Lower lobe of right lung (tissue), 2 donors: Measurements from ENCODE around the gene DYSF. TPM values are rescaled to one million over a fixed set of nuclear protein-coding genes. Genes with fewer than 3 reads are reported as not detected.

Experiments
- ATAC-seq, 2 donors: fragments of 200-7000 bp; cut with Tn5 transposase; one replicate each; pipeline ENCODE4 v1.9.1; 2020 to 2022; ENCODE audit warnings: mild to moderate bottlenecking in 2 of 2, moderate library complexity in 2 of 2
- DNase-seq: peaks from one replicate; pipeline ENCODE4 v3.0.0-alpha.2; 2020
- H3K27ac ChIP-seq: fragments of 200-600 bp; one replicate; pipeline ENCODE4 v1.8.0; 2022
- H3K27me3 ChIP-seq: fragments of 200-600 bp; one replicate; pipeline ENCODE4 v1.8.0; 2022; ENCODE audit warnings: low read depth
- H3K36me3 ChIP-seq: fragments of 200-600 bp; one replicate; pipeline ENCODE4 v1.8.0; 2022; ENCODE audit warnings: mild to moderate bottlenecking
- H3K4me1 ChIP-seq: fragments of 200-600 bp; one replicate; pipeline ENCODE4 v1.8.0; 2022
- H3K4me3 ChIP-seq: fragments of 200-600 bp; one replicate; pipeline ENCODE4 v1.8.0; 2022; ENCODE audit warnings: mild to moderate bottlenecking
- H3K9me3 ChIP-seq: fragments of 200-600 bp; one replicate; pipeline ENCODE4 v1.8.0; 2022
- intact Hi-C: fragments of 100-400 bp; cut with DNase I; formaldehyde crosslinking; loops from one replicate; pipeline ENCODE4 v1.11.0; 2022
- total RNA-seq: library from RNA; stranded (reverse); fragmentation: NEBNext Ultra II Directional; extraction: Animal tissue kit (Norgen Biotek cat#: 25700); gene quantifications from one replicate; pipeline ENCODE4 v1.2.1, GENCODE V29; 2021
- TF ChIP-seq, protein P1 (sequence below): fragments of 200-600 bp; IDR thresholded peaks from one replicate; pipeline ENCODE4 v1.8.0; 2022; ENCODE audit warnings: antibody characterized with exemption, mild to moderate bottlenecking
- donor health status: DM: no; HTN: yes; CAD: no; lungs with severe emphysema.

DYSF gene
- total RNA-seq, 1 donor from 2014 or later, result 41.2 TPM

DNA sequence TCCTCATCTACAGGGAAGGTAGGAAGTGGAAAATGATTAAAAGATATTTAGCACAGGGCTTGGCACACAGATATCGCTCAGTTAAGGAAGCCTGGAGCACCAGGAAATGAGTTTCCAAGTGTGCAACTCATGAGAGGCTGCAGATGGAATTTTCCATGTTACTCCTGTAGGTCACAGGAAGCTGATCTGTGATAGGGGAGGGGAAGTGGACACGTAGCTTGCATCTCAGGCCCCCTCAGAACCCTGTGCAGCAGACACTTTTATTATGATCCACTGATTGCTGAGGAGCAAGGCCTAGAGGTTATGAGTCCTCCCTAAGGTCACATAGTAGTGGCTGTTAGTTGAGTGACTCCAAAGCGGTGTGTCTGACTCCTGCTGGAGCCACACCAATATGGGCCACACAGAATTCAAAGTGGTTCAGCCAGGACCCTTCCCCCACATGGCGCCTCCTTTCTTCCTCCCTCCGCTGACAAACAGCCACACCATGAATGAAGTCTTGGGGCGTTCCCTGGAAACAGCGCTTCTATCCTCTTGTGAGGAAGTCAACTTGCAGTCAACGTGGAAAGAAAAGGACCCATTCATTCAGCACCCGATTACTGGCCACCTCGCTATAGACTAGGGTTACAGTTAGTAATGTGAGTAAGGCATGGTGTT lies 21.5 kb downstream of the DYSF start:
- Histone ChIP-seq H3K36me3 (no peaks in the 10 kb centered on the region), H3K27ac (peak overlapping the region; percentile 56), H3K9me3 (no peaks in the 10 kb centered on the region), H3K4me1 (peaks cover 22% of the 10 kb centered on the region), H3K4me3 (no peak overlapping the region), H3K27me3 (no peaks in the 10 kb centered on the region)
- DNase-seq (no peak), ATAC-seq (peak; percentile 34 to 36)
- TF ChIP-seq, protein P1, sequence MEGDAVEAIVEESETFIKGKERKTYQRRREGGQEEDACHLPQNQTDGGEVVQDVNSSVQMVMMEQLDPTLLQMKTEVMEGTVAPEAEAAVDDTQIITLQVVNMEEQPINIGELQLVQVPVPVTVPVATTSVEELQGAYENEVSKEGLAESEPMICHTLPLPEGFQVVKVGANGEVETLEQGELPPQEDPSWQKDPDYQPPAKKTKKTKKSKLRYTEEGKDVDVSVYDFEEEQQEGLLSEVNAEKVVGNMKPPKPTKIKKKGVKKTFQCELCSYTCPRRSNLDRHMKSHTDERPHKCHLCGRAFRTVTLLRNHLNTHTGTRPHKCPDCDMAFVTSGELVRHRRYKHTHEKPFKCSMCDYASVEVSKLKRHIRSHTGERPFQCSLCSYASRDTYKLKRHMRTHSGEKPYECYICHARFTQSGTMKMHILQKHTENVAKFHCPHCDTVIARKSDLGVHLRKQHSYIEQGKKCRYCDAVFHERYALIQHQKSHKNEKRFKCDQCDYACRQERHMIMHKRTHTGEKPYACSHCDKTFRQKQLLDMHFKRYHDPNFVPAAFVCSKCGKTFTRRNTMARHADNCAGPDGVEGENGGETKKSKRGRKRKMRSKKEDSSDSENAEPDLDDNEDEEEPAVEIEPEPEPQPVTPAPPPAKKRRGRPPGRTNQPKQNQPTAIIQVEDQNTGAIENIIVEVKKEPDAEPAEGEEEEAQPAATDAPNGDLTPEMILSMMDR, result no peak
- intact Hi-C loops, result no loop called here

DNA sequence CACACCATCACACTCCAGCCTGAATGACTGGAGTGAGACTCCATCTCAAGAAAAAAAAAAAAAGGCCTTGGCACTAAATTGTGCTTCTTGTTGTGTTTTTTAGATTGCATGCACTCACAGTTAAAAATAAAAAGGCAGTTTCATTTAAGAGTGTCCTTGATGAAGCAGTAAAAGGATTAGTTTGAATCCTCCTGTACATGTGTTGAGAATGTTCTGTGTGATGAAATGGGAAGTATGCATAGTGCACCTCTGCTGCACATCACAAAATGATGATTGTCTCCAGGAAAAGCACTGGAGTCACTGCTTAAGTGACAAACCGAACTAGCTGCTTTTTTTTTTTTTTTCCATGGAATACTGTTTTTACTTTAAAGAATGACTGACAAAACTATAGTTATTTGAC lies 23.1 kb downstream of the DYSF start:
- Histone ChIP-seq H3K9me3 (no peaks in the 10 kb centered on the region), H3K4me3 (no peak overlapping the region), H3K4me1 (peaks cover 22% of the 10 kb centered on the region), H3K27me3 (no peaks in the 10 kb centered on the region), H3K36me3 (no peaks in the 10 kb centered on the region), H3K27ac (no peak overlapping the region)
- intact Hi-C loops, result no loop called here
- ATAC-seq, result no peak
- TF ChIP-seq, protein P1, result no peak
- no peak for DNase-seq

DNA sequence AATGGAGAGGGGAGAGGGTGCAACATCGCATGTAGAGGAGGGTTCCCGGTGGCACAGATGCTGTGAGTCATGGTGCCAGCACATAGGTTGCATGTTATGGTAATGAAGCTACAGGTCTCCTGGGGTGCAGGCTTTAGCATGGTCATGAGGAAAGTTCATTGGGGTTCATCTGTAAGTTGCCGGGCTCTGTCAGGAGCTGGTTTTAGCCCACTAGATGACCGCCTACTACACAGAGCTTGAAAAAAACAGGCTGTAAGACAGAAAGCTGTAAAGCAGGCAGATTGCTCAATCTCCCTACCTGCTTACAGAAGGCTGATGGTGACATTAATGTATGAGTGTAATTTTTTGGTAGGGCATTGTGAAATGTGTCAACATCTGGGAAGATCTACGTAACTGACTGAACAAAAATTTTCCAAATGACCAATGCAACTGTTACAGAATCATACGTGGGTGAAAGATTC lies 23.9 kb downstream of the DYSF start:
- ATAC-seq (peak in 1 of 2 donors; percentile 14), DNase-seq (no peak)
- H3K4me1 ChIP-seq, result peaks cover 22% of the 10 kb centered on the region
- intact Hi-C loops, result no loop called here
- no peaks in the 10 kb centered on the region for H3K27me3 ChIP-seq
- H3K36me3 ChIP-seq, result no peaks in the 10 kb centered on the region
- H3K9me3 ChIP-seq, result no peaks in the 10 kb centered on the region
- H3K27ac ChIP-seq, result no peak overlapping the region
- no peak overlapping the region for H3K4me3 ChIP-seq
- TF ChIP-seq, protein P1, result no peak

DNA sequence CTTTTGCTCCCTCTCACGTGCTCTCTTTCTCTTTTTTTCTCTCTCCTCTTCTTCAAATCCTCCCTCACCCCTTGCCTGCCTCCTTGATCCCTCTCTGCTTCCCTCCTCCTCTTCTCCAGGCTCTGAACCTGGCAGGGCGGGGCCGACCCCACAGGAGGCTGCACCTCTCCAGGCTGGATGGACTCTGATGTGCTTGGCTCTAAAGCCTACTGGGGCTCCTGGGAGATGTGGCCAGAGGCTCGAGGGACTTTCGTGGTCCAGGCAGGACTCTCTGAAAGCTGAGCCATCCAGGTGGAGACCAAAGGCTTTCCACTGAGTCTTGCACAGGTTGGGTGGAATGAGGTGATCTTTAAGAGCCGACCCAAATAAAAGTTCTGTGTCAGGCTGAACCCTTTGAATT lies 25.4 kb downstream of the DYSF start:
- no peak for ATAC-seq
- H3K9me3 ChIP-seq, result no peaks in the 10 kb centered on the region
- no peak overlapping the region for H3K27ac ChIP-seq
- no peaks in the 10 kb centered on the region for H3K27me3 ChIP-seq
- TF ChIP-seq, protein P1, result no peak
- no peaks in the 10 kb centered on the region for H3K36me3 ChIP-seq
- intact Hi-C loops, result no loop called here
- peaks cover 22% of the 10 kb centered on the region for H3K4me1 ChIP-seq
- H3K4me3 ChIP-seq, result no peak overlapping the region
- no peak for DNase-seq

DNA sequence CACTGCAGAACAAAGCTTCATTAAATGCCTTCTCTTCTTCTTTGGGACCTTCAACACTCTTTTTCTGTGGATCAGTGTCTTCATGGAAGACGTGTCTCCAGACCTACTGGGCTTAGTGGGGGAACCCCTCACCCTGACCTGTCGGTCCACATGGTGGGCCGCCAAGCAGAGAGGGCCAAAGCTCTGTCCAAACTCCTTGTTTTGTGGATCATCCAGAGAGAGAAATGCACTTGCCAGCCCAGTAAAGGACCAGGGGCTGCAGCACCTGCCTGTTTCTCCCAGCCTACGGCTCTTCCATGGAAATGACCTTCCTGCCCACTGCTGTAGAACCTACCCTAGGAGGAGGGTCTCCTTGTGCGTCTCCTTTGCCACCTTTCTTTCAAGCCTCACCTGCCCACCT lies 25.9 kb downstream of the DYSF start:
- DNase-seq, result no peak

More for the DNA sequence above, 25.9 kb downstream of the DYSF start:
- TF ChIP-seq, protein P1, result no peak
- no peaks in the 10 kb centered on the region for H3K36me3 ChIP-seq
- no peak overlapping the region for H3K4me3 ChIP-seq
- no peaks in the 10 kb centered on the region for H3K27me3 ChIP-seq
- H3K4me1 ChIP-seq, result peaks cover 18% of the 10 kb centered on the region
- H3K9me3 ChIP-seq, result no peaks in the 10 kb centered on the region
- no peak overlapping the region for H3K27ac ChIP-seq
- intact Hi-C loops, result no loop called here
- no peak for ATAC-seq
